HG03457 (cell line): ENCODE data around the gene WDR90.

Source experiments
- ATAC-seq: cut with Tn5 transposase; IDR thresholded peaks from one replicate; pipeline ENCODE4 v1.9.1; 2021; ENCODE audit warnings: moderate number of reproducible peaks; ENCODE audit not compliant: unreplicated experiment

WDR90 gene

DNA sequence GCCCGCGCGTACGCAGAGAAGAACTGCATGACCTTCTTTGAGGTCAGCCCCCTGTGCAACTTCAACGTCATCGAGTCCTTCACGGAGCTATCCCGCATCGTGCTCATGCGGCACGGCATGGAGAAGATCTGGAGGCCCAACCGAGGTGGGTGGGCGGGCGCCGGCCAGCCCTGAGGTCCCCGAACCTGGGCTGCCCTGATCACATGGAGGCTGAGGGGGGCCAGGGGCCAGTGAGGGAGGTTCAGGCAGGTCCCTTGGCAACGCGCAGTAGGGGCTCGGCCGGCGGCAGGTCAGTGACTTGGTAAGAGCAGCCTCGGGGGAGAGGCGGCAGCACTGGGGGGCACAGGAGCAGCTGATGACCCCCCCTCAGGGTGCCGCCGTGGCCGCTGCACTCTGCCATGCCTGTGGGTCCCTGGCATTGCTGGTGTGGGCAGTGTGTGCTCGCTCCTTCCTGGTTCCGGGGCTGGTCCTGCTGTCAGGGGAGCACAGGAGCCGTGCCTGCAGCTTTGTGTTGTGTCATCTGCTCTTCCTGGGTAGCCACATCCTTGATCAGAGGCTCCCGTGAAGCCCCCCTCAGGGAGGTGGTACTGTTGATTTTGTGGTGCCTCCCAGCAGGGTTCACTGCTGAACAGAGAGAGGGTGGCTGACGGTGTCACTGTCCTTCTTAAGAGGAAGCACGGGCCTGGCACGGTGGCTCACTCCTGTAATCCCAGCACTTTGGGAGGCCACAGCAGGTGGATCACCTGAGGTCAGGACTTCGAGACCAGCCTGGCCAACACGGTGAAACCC, 23.0 kb upstream of the WDR90 start:
- ATAC-seq = no peak

DNA sequence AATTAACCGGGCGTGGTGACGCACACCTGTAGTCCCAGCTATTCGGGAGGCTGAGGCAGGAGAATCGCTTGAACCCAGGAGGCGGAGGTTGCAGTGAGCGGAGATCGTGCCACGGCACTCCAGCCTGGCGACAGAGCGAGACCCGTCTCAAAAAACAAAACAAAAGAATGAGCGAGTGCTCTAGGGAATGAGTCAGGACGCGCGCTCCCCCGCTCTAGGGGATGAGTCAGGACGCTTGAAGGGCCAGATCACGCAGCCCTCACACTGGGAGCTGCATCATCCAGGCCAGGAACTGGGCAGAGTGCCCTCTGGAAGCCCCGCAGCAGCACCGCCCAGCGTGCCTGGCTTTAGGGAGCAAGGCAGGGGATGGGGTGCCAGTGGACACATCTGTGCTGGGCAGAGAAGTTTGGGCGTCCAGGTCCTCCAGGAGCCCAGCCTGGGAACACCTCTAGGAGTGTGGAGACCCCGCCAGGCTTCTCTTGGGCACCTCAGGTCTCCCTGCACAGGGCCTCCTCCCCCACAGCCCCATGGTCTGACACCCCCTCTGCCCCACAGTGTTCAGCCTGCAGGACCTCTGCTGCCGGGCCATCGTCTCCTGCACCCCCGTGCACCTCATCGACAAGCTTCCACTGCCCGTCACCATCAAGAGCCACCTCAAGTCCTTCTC, 22.2 kb upstream of the WDR90 start:
- no peak for ATAC-seq

DNA sequence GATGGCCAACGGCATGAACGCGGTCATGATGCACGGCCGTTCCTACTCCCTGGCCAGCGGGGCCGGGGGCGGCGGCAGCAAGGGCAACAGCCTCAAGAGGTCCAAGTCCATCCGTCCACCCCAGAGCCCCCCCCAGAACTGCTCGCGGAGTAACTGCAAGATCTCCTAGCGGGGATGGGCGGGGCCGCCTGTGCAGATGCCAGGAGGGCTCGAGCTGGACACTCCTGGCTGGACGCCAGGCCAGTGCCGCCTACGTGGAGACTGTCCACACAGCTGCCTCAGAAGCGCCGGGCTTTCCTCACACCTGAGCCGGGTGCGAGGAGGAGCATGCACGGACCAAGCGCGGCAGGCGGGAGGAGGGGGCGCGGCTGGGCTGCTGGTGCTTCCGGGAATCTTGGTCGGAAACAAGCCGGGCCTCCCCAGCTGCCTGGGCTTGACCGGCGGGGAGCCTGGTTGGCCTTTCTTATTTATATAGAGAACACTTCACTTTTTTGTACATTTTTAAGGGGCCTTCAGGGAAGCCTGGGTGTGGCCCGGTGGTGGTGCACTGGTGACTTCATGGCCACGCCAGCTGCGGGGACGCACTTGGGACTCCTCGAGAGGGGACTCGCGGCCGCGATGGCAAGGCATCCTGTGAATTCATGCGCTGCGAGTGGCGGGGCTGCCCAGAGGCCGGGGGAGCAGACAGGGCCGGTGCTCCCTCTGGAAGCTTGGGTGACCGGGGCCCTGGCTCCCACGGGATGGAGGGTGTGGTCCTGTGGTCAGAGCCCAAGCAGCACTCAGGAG, 21.5 kb upstream of the WDR90 start:
- no peak for ATAC-seq

DNA sequence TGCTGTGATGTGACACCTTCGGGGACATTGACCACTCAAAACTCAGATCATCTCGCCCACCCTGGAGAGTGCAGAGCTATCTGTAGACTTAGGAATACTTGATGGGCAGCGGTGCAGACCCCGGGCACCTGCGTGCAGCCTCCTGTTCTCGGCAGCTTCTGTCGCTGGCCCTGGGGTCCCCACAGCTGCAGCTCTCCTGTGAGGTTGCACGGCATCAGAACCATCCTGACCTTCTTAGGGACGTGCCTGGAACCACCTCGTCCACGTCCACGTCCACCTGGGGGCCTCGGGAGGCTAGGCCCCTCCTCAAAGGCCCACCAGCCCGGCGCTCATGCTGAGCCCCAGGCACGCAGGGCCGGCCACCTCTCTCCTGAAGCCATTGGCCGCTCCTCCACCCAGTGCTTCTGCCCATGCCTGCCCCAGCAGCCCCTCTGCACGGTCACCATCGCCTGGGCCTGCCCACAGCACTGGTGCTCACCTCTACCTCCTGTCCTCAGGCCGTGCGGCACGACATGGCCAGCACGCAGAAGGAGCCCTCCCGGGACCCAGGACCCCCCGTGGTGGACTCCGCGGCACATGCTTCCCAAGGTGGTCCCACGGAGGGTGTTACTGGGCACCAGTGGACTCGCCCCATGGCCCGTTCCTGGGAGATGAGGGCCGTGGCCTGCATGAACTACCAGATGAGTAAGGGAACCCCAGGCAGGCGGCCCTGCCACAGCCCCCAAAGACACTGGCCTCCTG, 20.7 kb upstream of the WDR90 start:
- no peak for ATAC-seq

DNA sequence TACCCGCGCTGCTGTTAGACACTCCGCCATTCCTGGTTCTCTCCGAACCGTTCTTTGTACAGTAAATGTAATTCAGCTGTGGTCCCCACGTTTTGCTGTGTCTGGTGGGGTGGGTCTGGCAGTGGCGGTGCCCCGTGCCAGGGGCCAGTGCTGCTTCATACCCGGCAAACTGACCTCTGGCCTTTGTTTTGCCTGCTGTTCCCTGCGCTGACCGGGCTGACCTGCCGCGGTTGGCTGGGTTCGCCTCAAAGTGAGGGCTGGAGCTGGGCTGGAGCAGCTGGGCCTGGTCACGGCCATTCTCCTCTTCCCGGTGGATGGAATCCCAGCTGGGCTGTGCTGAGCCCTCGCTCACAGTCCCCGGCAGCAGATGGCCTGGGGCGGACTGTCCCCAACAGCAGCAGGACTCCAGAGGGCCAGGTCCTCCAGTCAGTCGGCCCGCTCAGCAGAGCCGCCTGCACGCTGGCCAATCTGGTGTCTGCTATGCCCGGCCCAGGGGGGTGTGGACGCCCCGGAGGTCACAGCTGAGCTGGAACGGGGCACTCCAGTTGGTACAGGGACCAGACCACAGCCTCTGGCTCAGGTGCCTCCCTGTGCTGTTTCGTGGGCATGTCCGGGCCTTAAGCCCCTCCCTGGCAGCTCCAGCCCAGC, 19.9 kb upstream of the WDR90 start:
- no peak for ATAC-seq

DNA sequence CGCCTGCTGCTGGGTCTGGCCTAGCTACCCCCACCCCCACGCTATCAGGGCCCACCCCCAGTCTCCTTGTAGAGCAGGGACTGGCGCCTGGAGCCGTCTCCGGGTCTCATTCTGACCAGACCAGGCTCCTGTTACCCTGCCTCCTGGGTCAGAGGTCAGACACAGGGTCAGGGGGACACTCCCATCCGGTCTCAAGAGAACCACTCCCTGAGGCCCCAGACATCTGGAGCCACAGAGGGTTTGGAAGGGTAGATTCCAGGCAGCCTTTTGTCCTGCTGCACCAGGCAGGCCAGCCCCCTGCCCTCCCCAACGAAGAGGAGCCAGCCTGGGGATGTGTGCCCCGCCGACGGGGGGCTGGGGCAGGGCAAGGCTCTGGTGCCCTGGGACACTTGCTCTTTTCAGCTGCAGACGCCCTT, 19.3 kb upstream of the WDR90 start:
- ATAC-seq = no peak

DNA sequence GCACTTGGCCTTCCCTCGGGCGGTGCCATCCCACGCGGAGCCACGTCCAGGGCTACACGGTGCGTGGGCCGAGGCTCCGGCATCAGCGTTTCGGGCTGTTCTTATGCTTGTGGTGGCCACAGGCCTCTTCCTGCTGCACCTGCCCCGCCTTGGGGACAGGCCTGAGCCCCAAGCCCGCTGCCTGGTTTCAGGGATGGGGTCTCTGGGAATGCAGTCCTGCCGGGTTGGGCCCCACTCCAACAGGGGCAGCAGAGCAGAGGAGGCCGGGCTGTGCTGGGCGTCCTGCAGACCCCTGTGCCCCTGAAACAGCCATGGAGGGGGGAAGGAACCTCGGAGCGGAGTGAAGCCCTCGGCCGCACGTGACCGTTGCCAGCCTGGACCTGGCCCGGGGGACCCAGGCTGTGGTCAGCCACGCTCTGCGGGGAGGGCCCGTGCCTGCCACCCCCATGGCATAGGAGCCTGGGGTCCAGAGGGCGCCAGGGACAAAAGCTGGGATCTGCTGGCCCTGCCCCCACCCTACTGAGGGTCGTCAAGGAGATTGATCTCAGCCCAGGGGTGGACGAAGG, 18.8 kb upstream of the WDR90 start:
- no peak for ATAC-seq

DNA sequence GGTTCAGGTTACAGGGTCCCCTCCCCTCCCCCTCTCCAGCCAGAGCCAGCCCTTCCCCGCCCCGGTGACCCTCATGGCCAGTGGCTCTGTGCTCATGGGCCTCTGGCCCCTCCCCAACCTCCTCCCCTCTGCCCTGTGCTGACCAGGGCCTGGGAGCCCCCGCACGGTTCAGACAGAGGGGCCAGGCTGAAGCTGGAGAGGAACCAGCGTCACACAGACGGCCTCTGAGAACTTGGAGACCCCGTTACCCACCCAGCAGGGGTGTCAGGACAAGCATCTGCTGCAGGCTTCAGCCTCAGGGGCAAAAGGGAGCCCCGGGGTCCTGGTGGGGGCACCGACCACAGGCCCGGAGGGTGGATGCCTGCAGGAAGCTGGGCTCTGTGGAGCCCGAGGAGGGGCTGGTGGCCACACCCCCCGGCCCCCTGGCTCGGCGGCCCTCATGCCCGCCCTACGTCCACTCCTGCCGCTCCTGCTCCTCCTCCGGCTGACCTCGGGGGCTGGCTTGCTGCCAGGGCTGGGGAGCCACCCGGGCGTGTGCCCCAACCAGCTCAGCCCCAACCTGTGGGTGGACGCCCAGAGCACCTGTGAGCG, 18.3 kb upstream of the WDR90 start, which contains the start of gene WFIKKN1:
WFIKKN1 (plus strand) TSS at position 171 of the 591 bp plus-strand sequence; CDS start at position 440, 269 bp downstream.
- no peak for ATAC-seq

DNA sequence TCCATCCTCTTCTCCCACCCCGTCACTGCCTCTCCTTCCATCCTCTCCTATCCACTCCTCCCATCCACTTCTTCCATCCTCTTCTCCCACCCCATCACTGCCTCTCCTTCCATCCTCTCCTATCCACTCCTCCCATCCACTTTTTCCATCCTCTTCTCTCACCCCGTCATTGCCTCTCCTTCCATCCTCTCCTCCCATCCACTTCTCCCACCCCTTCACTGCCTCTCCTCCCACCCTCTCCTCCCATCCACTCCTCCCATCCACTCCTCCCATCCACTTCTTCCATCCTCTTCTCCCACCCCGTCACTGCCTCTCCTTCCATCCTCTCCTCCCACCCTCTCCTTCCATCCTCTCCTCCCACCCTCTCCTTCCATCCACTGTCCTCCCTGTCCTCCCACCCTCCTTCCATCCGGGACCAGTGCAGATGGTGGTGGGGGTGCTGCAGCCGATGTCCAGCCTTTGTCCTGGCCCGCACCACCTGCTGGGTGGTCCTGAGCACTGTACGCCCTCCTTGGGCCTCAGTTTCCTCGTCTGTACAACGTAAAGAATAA, 17.3 kb upstream of the WDR90 start:
- no peak for ATAC-seq

DNA sequence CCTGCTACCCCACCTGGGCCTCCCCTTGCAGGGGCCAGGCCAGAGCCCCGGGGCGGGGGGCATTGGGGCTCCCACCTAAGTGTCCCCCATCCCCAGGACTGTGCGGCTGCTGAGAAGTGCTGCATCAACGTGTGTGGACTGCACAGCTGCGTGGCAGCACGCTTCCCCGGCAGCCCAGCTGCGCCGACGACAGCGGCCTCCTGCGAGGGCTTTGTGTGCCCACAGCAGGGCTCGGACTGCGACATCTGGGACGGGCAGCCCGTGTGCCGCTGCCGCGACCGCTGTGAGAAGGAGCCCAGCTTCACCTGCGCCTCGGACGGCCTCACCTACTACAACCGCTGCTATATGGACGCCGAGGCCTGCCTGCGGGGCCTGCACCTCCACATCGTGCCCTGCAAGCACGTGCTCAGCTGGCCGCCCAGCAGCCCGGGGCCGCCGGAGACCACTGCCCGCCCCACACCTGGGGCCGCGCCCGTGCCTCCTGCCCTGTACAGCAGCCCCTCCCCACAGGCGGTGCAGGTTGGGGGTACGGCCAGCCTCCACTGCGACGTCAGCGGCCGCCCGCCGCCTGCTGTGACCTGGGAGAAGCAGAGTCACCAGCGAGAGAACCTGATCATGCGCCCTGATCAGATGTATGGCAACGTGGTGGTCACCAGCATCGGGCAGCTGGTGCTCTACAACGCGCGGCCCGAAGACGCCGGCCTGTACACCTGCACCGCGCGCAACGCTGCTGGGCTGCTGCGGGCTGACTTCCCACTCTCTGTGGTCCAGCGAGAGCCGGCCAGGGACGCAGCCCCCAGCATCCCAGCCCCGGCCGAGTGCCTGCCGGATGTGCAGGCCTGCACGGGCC, 16.5 kb upstream of the WDR90 start:
- ATAC-seq = no peak

DNA sequence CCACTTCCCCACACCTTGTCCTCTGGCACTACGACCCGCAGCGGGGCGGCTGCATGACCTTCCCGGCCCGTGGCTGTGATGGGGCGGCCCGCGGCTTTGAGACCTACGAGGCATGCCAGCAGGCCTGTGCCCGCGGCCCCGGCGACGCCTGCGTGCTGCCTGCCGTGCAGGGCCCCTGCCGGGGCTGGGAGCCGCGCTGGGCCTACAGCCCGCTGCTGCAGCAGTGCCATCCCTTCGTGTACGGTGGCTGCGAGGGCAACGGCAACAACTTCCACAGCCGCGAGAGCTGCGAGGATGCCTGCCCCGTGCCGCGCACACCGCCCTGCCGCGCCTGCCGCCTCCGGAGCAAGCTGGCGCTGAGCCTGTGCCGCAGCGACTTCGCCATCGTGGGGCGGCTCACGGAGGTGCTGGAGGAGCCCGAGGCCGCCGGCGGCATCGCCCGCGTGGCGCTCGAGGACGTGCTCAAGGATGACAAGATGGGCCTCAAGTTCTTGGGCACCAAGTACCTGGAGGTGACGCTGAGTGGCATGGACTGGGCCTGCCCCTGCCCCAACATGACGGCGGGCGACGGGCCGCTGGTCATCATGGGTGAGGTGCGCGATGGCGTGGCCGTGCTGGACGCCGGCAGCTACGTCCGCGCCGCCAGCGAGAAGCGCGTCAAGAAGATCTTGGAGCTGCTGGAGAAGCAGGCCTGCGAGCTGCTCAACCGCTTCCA, 15.7 kb upstream of the WDR90 start:
- ATAC-seq = no peak

DNA sequence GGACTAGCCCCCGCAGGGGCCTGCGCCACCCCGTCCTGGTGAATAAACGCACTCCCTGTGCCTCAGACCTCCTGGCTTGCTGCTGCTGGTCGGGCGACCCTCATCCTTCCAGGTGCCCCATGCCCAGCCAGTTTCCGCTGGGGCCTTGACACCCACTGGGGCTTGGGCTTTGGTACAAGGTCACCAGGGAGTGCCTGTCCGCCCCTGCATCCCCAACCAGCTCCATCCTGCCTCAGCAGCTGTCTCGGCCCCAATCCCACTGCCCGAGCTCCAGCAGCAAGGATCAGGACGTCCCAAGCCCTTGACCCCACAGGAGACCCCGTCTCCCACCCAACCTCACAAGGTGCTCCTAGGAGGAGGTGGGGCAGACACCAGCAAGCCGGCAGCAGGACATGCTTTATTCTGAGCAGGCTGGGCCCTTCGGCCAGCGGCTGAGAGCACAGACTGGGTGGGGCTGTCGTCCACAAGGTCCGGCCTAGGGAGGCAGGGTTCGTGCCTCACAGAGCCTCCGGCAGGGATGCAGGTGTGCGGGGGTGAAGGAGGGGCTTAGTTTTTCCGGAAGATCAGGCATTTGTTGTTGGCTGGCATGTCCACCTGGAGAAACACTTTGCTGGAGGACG, 15.0 kb upstream of the WDR90 start:
- ATAC-seq = no peak

DNA sequence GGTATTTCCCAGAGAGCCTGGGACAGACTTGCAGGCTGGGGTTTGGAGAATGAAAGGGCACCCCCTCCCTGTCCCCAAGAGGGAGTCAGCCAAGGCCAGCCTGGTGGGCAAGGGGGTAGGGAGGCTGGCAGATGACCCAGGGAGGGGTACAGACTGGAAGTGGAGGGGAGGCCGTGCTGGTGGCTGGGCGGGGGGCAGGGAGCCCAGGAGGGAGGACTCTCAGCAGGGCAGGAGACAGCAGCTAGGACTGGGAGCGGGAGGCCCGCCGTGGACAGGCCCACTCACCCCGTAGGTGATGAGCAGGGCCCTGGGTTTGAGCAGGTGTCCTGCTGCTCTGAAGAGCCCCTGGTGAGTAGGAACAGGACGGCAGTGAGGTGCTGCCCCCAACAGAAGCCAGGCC, 14.2 kb upstream of the WDR90 start:
- ATAC-seq = no peak

DNA sequence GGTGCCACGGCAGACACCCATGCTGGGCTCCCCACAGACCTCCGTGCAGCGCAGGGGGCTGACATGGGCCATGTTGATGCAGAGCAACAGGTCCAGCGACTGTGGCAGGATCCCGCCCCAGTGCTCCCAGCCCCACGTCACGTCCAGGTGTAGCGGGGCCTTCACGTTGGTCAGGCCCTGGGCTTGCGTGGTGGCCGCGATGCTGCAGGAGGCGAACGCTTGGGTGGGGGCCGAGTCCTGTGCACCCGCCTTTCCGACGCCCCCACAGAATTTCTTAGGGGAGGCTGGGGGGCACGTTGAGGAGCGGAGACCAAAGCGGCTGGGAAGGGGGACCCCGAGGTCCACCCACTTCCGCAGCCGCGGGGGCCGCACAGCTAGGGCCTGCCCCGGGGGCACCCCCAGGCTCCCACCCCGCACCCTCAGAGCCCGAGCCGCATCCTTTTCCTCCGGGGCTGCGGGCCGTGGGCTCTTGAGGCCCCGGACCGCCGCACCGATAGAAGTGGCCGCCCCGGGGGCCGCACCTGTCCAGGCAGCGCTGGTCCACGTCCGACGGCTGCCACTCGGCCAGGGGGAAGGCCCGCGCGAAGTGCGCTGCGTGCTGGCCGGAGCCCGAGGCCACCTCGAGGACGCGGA, 13.5 kb upstream of the WDR90 start:
- peak; percentile 1 for ATAC-seq

DNA sequence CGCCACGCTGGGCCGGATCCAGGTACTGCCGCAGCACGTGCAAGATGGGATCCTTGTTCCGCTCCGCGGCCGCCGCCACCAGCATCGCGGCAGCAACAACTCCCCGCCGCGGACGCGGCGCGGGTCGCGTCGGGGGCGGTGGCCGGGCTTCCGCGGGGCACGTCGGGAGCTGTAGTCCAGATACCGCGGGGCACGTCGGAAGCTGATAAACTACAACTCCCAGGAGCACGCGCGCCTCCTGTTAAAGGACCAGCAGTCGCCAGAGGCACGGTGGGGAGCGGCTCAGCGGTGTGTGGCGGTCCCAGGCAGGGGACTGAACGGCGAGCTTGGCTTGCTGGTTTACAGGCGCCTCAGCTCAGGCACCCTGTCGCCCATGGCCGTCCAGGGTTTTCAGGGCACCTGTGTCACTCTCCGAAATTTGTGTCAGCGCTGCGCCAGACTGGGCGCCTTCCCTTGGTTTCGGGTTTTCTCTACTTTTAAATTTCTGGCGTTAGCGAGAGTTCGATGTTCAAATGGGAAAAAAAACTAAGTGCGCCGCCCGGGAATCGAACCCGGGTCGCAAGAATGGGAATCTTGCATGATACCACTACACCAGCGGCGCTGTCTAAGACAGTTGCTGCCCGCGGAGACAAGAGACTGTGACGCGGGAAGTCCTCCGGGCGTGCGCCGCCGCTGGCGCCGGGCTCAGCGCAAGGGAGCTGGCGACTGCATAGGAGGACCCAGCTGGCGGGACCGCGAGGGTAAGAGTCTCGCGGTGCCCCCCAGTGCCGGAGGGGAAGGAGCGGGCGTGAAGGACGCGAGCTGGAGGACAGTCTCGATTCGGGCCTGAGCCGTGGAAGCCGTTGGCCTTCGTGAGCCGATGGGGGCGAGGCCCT, 12.7 kb upstream of the WDR90 start, which contains the start of gene METTL26:
METTL26 (minus strand) TSS at position 100 of the 875 bp plus-strand sequence; CDS start at position 85, 15 bp downstream.
- peak; percentile 43 for ATAC-seq
